Trophoblast cell (in vitro differentiated cells and primary cell): ENCODE measurements around the gene BIRC7.
"Not testable (repeated sequence)": the region's sequence is repeated elsewhere in the genome, so short reads cannot be mapped to it uniquely, and the experiment has no call there.

ENCODE experiments used
- DNase-seq, 2 donors: peaks; one replicate each; pipeline ENCODE4 v3.0.0-alpha.2; 2016
- H2AFZ ChIP-seq: 2 replicates; pipeline ENCODE4 v1.6.1; 2013; ENCODE audit warnings: low read length, moderate library complexity, mild to moderate bottlenecking; ENCODE audit not compliant: insufficient read depth, poor library complexity
- H2AK5ac ChIP-seq: 2 replicates; pipeline ENCODE4 v1.6.1; 2013; ENCODE audit warnings: mild to moderate bottlenecking, low read length
- H2BK120ac ChIP-seq: 2 replicates; pipeline ENCODE4 v1.6.1; 2013; ENCODE audit warnings: low read length, mild to moderate bottlenecking, moderate library complexity; ENCODE audit not compliant: insufficient read depth, poor library complexity
- H2BK12ac ChIP-seq: 2 replicates; pipeline ENCODE4 v1.6.1; 2013; ENCODE audit warnings: mild to moderate bottlenecking, low read length, moderate library complexity
- H2BK5ac ChIP-seq: 2 replicates; pipeline ENCODE4 v1.6.1; 2013; ENCODE audit warnings: low read length, low read depth, moderate library complexity, mild to moderate bottlenecking; ENCODE audit not compliant: poor library complexity
- H3K14ac ChIP-seq: 2 replicates; pipeline ENCODE4 v1.6.1; 2013; ENCODE audit warnings: mild to moderate bottlenecking, low read length
- H3K18ac ChIP-seq: 2 replicates; pipeline ENCODE4 v1.6.1; 2013; ENCODE audit warnings: mild to moderate bottlenecking, low read length
- H3K23ac ChIP-seq: 2 replicates; pipeline ENCODE4 v1.6.1; 2013; ENCODE audit warnings: low read length
- H3K27ac ChIP-seq: 2 replicates; pipeline ENCODE4 v1.5.1; 2013; ENCODE audit warnings: low read depth, mild to moderate bottlenecking, inconsistent platforms, low read length, moderate library complexity
- H3K27me3 ChIP-seq: 2 replicates; pipeline ENCODE4 v1.6.1; 2013; ENCODE audit warnings: inconsistent platforms, mild to moderate bottlenecking, low read length, moderate library complexity; ENCODE audit not compliant: insufficient read depth
- H3K36me3 ChIP-seq, 2 experiments: 1 replicate in 1 of 2; 2 replicates in 1 of 2; pipeline ENCODE4 v1.6.1; 2013; ENCODE audit warnings: low read length in 2 of 2, mild to moderate bottlenecking in 2 of 2, moderate library complexity in 1 of 2; ENCODE audit not compliant: insufficient read depth in 2 of 2, control insufficient read depth in 1 of 2
- H3K4ac ChIP-seq: 2 replicates; pipeline ENCODE4 v1.6.1; 2013; ENCODE audit warnings: low read depth, mild to moderate bottlenecking, low read length, moderate library complexity
- H3K4me1 ChIP-seq, 2 experiments: 1 replicate in 1 of 2; 2 replicates in 1 of 2; pipeline ENCODE4 v1.6.1; 2013; ENCODE audit warnings: low read length in 2 of 2, mild to moderate bottlenecking in 2 of 2, moderate library complexity in 1 of 2; ENCODE audit not compliant: insufficient read depth in 2 of 2, control insufficient read depth in 1 of 2
- H3K4me2 ChIP-seq: 2 replicates; pipeline ENCODE4 v1.6.1; 2013; ENCODE audit warnings: inconsistent platforms, mild to moderate bottlenecking, low read length, moderate library complexity
- H3K4me3 ChIP-seq: 2 replicates; pipeline ENCODE4 v1.5.1; 2013; ENCODE audit warnings: mild to moderate bottlenecking, low read depth, low read length, inconsistent platforms
- H3K79me1 ChIP-seq: one replicate; pipeline ENCODE4 v1.6.1; 2013; ENCODE audit warnings: low read length
- H3K79me2 ChIP-seq: 2 replicates; pipeline ENCODE4 v1.6.1; 2013; ENCODE audit warnings: low read length, mild to moderate bottlenecking; ENCODE audit not compliant: control insufficient read depth, insufficient read depth, poor library complexity
- H3K9ac ChIP-seq: 2 replicates; pipeline ENCODE4 v1.6.1; 2013; ENCODE audit warnings: mild to moderate bottlenecking, low read length
- H3K9me3 ChIP-seq: 2 replicates; pipeline ENCODE4 v1.6.1; 2013; ENCODE audit warnings: low read depth, mild to moderate bottlenecking, control low read depth, inconsistent platforms, low read length; ENCODE audit not compliant: insufficient read depth
- H4K12ac ChIP-seq: 2 replicates; pipeline ENCODE4 v1.6.1; 2013; ENCODE audit warnings: low read depth, mild to moderate bottlenecking, low read length, moderate library complexity
- H4K8ac ChIP-seq: 2 replicates; pipeline ENCODE4 v1.6.1; 2013; ENCODE audit warnings: low read depth, mild to moderate bottlenecking, low read length, moderate library complexity
- H4K91ac ChIP-seq: one replicate; pipeline ENCODE4 v1.6.1; 2013; ENCODE audit warnings: low read depth, mild to moderate bottlenecking, low read length, moderate library complexity
- WGBS: extraction: QIAGEN DNeasy Blood & Tissue Kit; methylation state at CpG from one replicate; pipeline ENCODE4 v1.1.7; 2013; ENCODE audit warnings: missing lambda C conversion rate; ENCODE audit not compliant: insufficient read length, insufficient coverage; ENCODE audit errors: extremely low coverage; 5-methylcytosine and 5-hydroxymethylcytosine counted together

BIRC7 gene

DNA sequence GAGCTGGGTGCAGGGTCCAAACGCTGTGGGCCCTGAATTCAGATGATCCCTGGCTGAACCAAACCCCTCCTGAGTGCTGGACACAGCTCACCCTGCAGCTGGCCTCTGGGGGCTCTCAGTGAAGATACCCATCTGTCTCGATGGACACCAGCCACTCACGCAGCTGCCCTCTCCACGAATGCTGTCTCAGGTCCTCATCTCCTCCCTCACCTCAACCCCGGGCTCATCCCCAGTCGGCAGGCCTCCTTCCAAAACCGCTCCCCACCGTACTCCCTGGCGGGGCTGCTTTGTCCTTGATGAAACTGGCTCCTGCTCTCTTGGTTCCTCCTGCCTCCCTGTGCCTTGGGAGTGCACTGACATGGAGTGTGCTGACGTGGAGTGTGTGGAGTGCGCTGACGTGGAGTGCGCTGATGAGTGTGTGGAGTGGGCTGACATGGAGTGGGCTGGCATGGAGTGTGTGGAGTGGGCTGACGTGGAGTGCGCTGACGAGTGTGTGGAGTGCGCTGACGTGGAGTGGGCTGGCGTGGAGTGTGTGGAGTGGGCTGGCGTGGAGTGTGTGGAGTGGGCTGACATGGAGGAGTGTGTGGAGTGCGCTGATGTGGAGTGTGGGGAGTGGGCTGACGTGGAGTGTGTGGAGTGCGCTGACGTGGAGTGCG, 15.7 kb upstream of the BIRC7 start:
- peaks cover 0 to under 1% of the 10 kb centered on the region in 2 experiments for H3K36me3 ChIP-seq

DNA sequence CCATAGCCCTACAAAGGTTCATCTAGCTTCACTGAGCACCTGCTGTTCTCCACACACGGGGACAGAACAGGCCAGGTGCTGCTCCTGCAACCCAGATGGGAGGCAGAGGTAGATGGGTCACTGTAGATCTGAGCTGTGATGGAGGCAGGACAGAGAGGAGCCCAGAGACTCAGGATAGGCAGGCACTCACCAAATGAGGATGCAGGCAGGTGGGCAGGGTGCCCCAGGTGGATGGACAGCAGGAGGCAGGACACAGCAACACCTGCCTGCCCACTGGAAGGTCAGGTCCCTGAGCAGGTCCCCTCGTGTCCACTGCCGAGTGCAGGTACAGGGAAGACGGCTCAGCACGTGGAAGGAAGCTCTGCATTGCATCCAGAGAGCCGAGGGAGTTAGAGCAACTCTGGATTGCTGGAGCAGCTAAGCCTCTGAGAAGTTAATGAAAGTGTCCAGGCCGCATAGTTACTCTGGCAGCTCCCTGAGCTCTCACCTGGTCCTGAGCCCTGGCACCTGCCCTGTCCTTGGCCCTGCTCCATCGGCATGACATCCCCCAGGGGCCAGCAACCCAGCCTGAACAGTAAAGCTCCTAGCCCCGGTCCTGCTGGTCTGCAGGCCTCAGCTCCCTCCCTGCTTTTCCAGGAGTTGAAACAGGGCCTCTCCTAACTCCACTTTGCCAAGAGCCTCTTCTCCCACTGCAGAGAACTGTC, 14.9 kb upstream of the BIRC7 start:
- peaks cover 2% of the 10 kb centered on the region for H3K79me2 ChIP-seq
- peaks cover 25 to 30% of the 10 kb centered on the region in 2 experiments for H3K4me1 ChIP-seq
- no peak overlapping the region for H3K4me2 ChIP-seq
- no peak overlapping the region for H3K18ac ChIP-seq
- H2AK5ac ChIP-seq = no peak overlapping the region
- H3K23ac ChIP-seq = no peak overlapping the region
- no peak overlapping the region for H2BK5ac ChIP-seq
- no peak overlapping the region for H3K4me3 ChIP-seq
- no peak overlapping the region for H4K91ac ChIP-seq
- H4K12ac ChIP-seq = no peak overlapping the region
- no peak overlapping the region for H3K14ac ChIP-seq
- H3K9ac ChIP-seq = no peak overlapping the region
- no peak overlapping the region for H4K8ac ChIP-seq
- H3K4ac ChIP-seq = no peak overlapping the region
- no peak overlapping the region for H2BK120ac ChIP-seq
- no peak overlapping the region for H2AFZ ChIP-seq
- no peak overlapping the region for H3K27ac ChIP-seq
- peaks cover 16% of the 10 kb centered on the region for H3K79me1 ChIP-seq
- no peak for DNase-seq
- WGBS = no CpG with 5 or more reads among the region's 9 CpGs
- H3K36me3 ChIP-seq = no peaks in the 10 kb centered on the region
- H3K27me3 ChIP-seq = no peaks in the 10 kb centered on the region
- no peaks in the 10 kb centered on the region for H3K9me3 ChIP-seq
- no peak overlapping the region for H2BK12ac ChIP-seq

More for the DNA sequence above, 15.7 kb upstream of the BIRC7 start:
- Histone ChIP-seq H2AK5ac (peak overlapping the region; percentile 49), H3K27ac (no peak overlapping the region), H3K4me3 (peak overlapping the region; percentile 6), H4K91ac (no peak overlapping the region), H3K23ac (no peak overlapping the region), H4K8ac (no peak overlapping the region), H2BK5ac (no peak overlapping the region), H2AFZ (no peak overlapping the region), H3K9me3 (no peaks in the 10 kb centered on the region), H3K79me2 (peaks cover 10% of the 10 kb centered on the region), H3K79me1 (peaks cover 20% of the 10 kb centered on the region), H3K27me3 (no peaks in the 10 kb centered on the region), H3K4ac (no peak overlapping the region), H3K14ac (no peak overlapping the region), H2BK120ac (no peak overlapping the region), H4K12ac (no peak overlapping the region), H3K18ac (no peak overlapping the region), H3K9ac (no peak overlapping the region), H2BK12ac (no peak overlapping the region), H3K4me2 (no peak overlapping the region), H3K4me1 (peaks cover 20 to 25% of the 10 kb centered on the region in 2 experiments)
- WGBS = no CpG with 5 or more reads among the region's 25 CpGs
- DNase-seq = no peak

DNA sequence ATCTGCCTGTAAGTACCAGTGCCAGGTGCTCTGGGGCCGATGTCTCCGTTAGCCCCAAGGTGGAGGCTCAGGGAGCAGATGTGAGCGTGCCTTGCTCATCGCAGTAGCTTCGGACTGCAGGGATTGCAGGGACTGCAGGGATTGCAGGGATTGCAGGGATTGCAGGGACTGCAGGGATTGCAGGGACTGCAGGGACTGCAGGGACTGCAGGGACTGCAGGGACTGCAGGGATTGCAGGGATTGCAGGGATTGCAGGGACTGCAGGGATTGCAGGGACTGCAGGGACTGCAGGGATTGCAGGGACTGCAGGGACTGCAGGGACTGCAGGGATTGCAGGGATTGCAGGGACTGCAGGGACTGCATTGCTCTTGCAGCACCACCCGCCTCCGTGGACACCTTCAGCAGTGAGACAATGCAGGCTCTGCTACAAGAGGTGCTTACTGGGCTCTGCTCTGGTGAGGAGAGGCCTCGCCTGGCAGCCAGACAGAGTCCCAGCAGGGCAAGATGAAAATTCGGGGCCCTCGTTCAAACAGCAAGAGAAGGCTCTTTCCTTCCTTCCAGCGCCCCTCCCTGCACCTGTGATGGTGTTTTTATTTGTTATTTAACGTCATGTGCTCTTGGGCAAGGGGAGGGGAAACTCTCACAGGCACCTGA, 14.2 kb upstream of the BIRC7 start:
- not testable (repeated sequence) for H3K4me2 ChIP-seq, H3K9me3 ChIP-seq, H3K9ac ChIP-seq, H3K4ac ChIP-seq, H2BK120ac ChIP-seq, H3K23ac ChIP-seq, H2AFZ ChIP-seq, H4K12ac ChIP-seq, H2BK5ac ChIP-seq, H4K91ac ChIP-seq, H3K36me3 ChIP-seq, H2AK5ac ChIP-seq, H3K4me3 ChIP-seq, H2BK12ac ChIP-seq, H3K27ac ChIP-seq, H3K18ac ChIP-seq, H3K14ac ChIP-seq, H3K79me2 ChIP-seq, H3K27me3 ChIP-seq, H4K8ac ChIP-seq, DNase-seq
- no CpG with 5 or more reads among the region's 12 CpGs for WGBS
- peaks cover 29 to 30% of the 10 kb centered on the region in 2 experiments for H3K4me1 ChIP-seq
- peaks cover 17% of the 10 kb centered on the region for H3K79me1 ChIP-seq

DNA sequence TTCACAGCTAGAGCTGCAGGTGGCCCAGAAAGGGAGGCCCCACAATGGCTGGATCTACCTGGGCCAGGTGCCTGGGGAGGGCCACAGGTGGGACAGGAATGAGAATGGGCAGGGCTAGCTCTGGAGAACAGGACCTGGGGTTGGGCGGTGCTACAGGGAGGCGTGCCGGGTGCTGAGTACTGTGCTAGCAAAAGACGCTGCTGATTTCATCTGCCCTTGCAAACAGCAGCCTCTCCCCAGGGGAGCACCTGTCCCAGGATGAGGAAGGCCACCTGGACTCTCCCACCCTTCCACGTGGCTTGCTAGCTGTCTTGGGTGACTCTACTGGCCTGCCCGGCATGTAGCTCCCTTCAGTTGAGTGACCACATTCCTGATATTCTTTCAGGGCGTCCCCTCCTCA, 13.2 kb upstream of the BIRC7 start:
- H3K79me2 ChIP-seq = peaks cover 3% of the 10 kb centered on the region
- H3K14ac ChIP-seq = no peak overlapping the region
- no peak overlapping the region for H2AK5ac ChIP-seq
- H3K4me1 ChIP-seq = peaks cover 27 to 29% of the 10 kb centered on the region in 2 experiments
- H2BK5ac ChIP-seq = no peak overlapping the region
- no peak overlapping the region for H4K8ac ChIP-seq
- H3K4ac ChIP-seq = no peak overlapping the region
- H4K91ac ChIP-seq = no peak overlapping the region
- WGBS = no CpG with 5 or more reads among the region's 7 CpGs
- no peak overlapping the region for H2BK12ac ChIP-seq
- no peak for DNase-seq
- no peaks in the 10 kb centered on the region for H3K9me3 ChIP-seq
- H3K4me2 ChIP-seq = no peak overlapping the region
- H3K27ac ChIP-seq = no peak overlapping the region
- H3K18ac ChIP-seq = no peak overlapping the region
- no peaks in the 10 kb centered on the region for H3K36me3 ChIP-seq
- no peak overlapping the region for H2AFZ ChIP-seq
- H2BK120ac ChIP-seq = no peak overlapping the region
- H3K9ac ChIP-seq = no peak overlapping the region
- H4K12ac ChIP-seq = no peak overlapping the region
- H3K23ac ChIP-seq = no peak overlapping the region
- no peaks in the 10 kb centered on the region for H3K27me3 ChIP-seq
- no peak overlapping the region for H3K4me3 ChIP-seq
- H3K79me1 ChIP-seq = peaks cover 21% of the 10 kb centered on the region
